HG02571 (cell line): ENCODE measurements around the gene MIB1.

Experiments
- ATAC-seq: cut with Tn5 transposase; IDR thresholded peaks from one replicate; pipeline ENCODE4 v1.9.1; 2021; ENCODE audit warnings: mild to moderate bottlenecking, moderate library complexity; ENCODE audit not compliant: unreplicated experiment

The MIB1 gene

GRCh38 chr18:21865043-21865442, 124.5 kb downstream of the MIB1 start:
- ATAC-seq: no peak

- no peak for ATAC-seq
Measured at GRCh38 chr18:21868770-21869169, 128.2 kb downstream of the MIB1 start.

DNA sequence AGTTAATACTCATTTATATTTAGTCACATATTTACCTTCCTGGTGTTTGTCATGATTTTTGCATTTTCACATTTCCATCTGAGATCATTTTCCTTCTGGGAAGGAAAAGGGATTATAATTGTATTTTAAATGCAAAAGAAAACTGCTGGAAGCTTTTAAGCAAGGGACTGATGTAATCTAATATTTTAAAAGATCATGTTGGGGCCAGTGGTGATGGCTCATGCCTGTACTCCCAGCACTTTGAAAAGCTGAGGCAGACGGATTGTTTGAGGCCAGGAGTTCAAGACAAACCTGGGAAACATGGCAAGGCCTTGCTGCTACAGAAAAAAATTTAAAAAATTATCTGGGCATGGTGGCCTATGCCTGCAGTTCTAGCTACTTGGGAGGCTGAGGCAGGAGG, 149.0 kb downstream of the MIB1 start:
- no peak for ATAC-seq

DNA sequence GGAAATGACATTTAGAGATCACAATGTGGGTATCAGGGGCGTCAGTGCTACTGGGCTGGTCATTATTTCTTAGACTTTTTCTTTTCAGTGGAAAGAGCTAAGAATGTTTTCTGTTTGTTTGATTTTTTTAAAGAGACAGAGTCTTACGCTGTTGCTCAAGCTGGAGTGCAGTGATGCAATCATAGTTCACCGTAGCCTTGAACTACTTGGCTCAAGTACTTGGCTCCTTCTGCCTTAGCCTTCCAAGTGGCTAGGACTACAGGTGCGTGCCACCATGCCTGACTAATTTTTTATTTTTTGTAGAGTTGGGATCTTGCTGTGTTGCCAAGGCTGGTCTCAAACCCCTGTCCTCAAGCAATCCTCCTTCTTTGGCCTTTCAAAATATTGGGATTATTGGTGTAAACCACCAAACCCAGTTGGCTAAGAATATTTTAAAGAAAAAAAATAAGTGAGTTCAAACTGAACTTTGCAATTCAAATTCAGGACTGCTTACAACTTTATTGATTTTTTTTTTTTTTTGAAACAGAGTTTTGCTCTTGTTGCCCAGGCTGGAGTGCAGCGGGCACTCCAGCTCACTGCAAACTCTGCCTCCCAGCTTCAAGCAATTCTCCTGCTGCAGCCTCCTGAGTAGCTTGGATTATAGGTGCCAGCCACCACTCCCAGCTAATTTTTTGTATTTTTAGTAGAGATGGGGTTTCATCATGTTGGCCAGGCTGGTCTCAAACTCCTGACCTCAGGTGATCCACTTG, 154.2 kb downstream of the MIB1 start:
- no peak for ATAC-seq

DNA sequence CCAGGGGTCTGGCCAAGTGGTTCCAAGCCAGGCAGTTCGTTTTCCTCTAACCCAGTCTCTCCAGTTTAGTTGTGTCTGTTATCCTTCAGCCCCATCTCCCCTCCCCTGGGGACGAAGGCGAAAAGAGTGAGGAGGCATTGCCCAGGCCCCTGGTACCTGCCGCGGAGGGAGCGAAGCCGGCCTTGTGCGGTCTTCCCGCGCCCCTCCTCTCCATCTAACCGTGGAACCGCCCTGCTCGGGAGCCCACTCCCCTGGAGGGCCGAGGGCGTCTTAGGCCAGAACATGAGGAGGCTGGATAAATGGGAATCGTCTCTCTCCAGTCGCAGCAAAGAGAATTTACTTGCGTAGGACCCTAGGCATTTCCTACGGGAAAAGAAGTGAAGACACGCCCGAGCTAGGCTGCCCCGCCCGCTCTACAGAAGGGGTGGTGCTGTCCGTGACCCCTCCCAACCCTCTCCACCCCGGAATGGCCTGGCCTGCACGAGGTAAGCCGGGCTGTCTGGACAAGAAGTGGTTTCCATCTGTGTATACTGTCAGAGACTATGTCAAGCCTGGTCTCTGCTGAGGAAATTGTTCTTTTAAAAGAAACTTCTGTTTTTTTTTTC, 156.2 kb downstream of the MIB1 start:
- no peak for ATAC-seq

GRCh38 chr18:21897811-21898210, 157.2 kb downstream of the MIB1 start:
- ATAC-seq: no peak

GRCh38 chr18:21900605-21901352, 160.2 kb downstream of the MIB1 start:
- ATAC-seq: no peak

- no peak for ATAC-seq
Measured at GRCh38 chr18:21901423-21901945, 160.9 kb downstream of the MIB1 start.

DNA sequence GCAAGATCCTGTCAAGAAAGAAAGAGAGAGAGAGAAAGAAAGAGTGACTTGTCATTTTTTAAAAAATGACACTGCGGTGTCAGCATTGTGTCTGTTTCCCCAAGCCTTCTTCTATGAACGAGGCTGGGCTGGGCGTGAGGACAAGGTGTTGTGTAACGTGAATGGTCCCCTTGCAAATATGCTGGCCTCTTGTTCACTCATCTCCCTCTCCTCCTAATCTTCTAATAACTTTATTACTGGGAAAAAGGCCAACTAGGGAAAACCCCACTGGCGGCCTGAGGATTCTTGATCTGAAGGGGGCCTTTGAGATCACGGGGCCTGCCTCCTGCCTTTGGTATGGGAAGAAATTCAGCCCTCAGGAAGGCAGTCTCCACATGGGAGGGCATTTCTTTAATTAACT, 163.1 kb downstream of the MIB1 start:
- no peak for ATAC-seq

DNA sequence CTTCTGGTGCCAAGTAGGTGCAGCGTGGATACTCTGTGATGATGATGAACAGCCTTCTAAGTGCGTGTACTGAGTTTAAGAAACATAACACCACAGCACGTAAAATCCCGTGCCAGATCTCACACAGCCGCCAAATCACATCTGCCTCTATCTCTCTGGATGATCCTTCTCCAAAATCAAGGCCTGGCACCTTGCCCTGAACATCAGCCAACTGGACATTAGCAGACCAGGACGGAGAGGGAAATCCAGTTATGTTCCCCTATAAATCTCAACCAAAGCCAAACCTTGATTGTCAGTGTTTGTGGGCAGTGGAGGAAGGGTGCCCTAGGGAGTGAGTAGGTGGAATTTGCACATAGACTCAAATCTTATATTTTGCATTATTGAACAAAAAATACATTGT, 164.3 kb downstream of the MIB1 start:
- no peak for ATAC-seq

- ATAC-seq: no peak
Measured at GRCh38 chr18:21907451-21907850, 166.9 kb downstream of the MIB1 start.

GRCh38 chr18:21908711-21909110, 168.1 kb downstream of the MIB1 start:
- no peak for ATAC-seq

GRCh38 chr18:21910906-21911305, 170.3 kb downstream of the MIB1 start:
- ATAC-seq: no peak

- no peak for ATAC-seq
Measured at GRCh38 chr18:21911551-21911950, 171.0 kb downstream of the MIB1 start.

DNA sequence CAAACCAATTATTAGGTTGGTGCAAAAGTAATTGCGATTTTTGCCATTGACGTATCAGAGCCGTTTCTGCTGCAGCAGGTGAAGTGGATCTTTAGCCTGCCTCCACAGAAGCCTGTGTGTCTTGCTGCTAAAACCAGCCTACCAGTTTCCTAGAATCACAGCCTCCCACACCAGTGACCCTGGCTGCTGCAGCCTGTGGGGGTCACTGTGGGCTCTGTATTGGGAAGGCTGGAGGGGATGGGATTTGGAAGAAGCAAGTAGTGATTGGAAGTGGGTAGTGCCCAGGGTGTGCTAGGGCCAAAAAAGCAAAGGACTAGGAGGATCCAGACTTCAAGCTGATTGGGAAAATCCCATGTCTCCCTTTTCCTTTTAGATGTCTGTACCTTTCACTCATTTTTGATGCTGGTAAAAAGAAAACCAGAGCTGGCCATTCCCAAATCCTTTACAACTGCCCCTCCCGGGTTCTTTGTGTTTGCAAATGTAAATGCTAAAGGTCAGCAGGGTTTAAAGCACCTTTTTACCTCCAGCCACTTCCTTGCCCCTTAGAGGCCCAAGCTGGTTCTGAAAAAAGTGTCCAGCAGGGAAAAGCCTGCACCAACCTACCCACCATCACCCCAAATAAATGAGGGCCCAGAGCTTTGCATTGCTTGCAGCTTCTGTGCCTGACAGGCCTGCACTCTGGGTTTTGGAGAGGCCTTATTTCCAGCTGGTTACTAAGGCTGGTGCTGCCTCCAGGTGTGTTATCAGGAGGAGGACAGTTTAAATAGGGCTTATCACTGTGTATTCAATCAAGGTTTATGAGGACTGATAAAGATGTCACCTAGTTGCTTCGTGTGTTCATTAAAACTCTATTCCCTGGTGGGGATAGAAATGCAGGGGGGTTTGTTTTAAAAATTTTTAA, 172.0 kb downstream of the MIB1 start:
- no peak for ATAC-seq

GRCh38 chr18:21914739-21915319, 174.2 kb downstream of the MIB1 start:
- no peak for ATAC-seq

DNA sequence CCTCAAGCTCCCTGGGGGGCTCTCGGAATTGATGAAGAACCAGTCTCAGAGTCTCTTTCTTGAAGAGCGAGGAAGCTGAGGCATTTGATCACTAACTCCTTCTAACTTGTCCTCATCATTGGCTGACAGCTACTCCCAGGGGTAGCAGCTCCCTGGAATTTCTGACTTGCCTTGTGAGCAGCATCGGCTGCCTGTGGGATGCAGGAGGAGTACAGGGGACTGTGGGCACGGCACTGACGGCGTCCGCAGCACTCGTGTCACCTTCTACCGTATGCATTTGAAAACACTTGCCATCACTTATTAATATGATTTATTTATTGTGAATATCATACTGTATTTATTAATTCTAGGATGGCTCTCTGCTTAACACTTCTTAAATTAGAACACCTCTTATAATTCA, 175.0 kb downstream of the MIB1 start:
- no peak for ATAC-seq

GRCh38 chr18:21916594-21916993, 176.0 kb downstream of the MIB1 start:
- ATAC-seq: no peak

GRCh38 chr18:21918693-21919092, 178.1 kb downstream of the MIB1 start:
- no peak for ATAC-seq
